K562 (cell line): ENCODE results near the gene ETV4. TPM values are rescaled to one million over a fixed set of nuclear protein-coding genes. Genes with fewer than 3 reads are reported as not detected.

Experiments
- C11orf30 ChIP-seq: fragments of 450-650 bp; IDR thresholded peaks from 2 replicates; pipeline ENCODE4 v1.6.1; 2016; ENCODE audit warnings: low read depth, mild to moderate bottlenecking
- CBFA2T2 ChIP-seq: fragments of 450-650 bp; conservative IDR thresholded peaks from 2 replicates; pipeline ENCODE4 v1.6.1; 2017; ENCODE audit warnings: mild to moderate bottlenecking
- CREB3L1 ChIP-seq: fragments of 450-650 bp; IDR thresholded peaks from 2 replicates; pipeline ENCODE4 v1.6.1; 2014; ENCODE audit warnings: low read depth, mild to moderate bottlenecking, moderate library complexity, borderline replicate concordance
- HCFC1 ChIP-seq: IDR thresholded peaks from 2 replicates; pipeline ENCODE4 v1.6.1; 2012; ENCODE audit warnings: low read depth, low read length, improper control_type of control experiment
- HEY1 ChIP-seq: fragments of 250-450 bp; sonication (Bioruptor Pico); IDR thresholded peaks from 2 replicates; pipeline ENCODE4 v1.5.0; 2020; ENCODE audit warnings: mild to moderate bottlenecking, moderate library complexity, borderline replicate concordance
- IRF2 ChIP-seq: sonication (generic); formaldehyde crosslinking; IDR thresholded peaks from 2 replicates; pipeline ENCODE4 v1.8.1; 2022; ENCODE audit warnings: mild to moderate bottlenecking, missing genetic modification reagents
- NCOA2 ChIP-seq, 2 experiments: fragments of 450-650 bp; IDR thresholded peaks; 2 replicates each; pipeline ENCODE4 v1.6.1; 2018; ENCODE audit warnings: mild to moderate bottlenecking in 2 of 2, moderate library complexity in 1 of 2; ENCODE audit not compliant: partially characterized antibody in 2 of 2
- RAD51 ChIP-seq: fragments of 450-650 bp; IDR thresholded peaks from 2 replicates; pipeline ENCODE4 v1.7.1; 2016; ENCODE audit warnings: low read depth, mild to moderate bottlenecking, borderline replicate concordance
- TAL1 ChIP-seq: fragments of 450-650 bp; IDR thresholded peaks from 2 replicates; pipeline ENCODE4 v1.6.1; 2016; ENCODE audit warnings: mild to moderate bottlenecking
- TGIF2 ChIP-seq: sonication (generic); formaldehyde crosslinking; IDR thresholded peaks from 2 replicates; pipeline ENCODE4 v1.8.1; 2022; ENCODE audit warnings: mild to moderate bottlenecking, missing genetic modification reagents, moderate library complexity
- THRAP3 ChIP-seq: fragments of 450-650 bp; IDR thresholded peaks from 2 replicates; pipeline ENCODE4 v1.6.1; 2016; ENCODE audit warnings: mild to moderate bottlenecking, inconsistent platforms, borderline replicate concordance
- UBTF ChIP-seq, 2 experiments: IDR thresholded peaks; 2 replicates each; pipeline ENCODE4 v1.6.1; 2012; ENCODE audit warnings: improper control_type of control experiment in 2 of 2, low read depth in 2 of 2, low read length in 2 of 2, borderline replicate concordance in 1 of 2
- ZBTB40 ChIP-seq, 2 experiments: fragments of 450-650 bp in 1 of 2; sonication (generic) in 1 of 2; formaldehyde crosslinking in 1 of 2; IDR thresholded peaks; 2 replicates each; pipeline versions ENCODE4 v1.7.1 to v1.9.0; 2016 to 2022; ENCODE audit warnings: inconsistent platforms in 1 of 2, mild to moderate bottlenecking in 1 of 2, missing genetic modification reagents in 1 of 2
- polyA plus RNA-seq, 8 experiments: library from polyadenylated mRNA; depleted of rRNA in 4 of 8; stranded (reverse) in 5 of 8; unstranded in 3 of 8; fragments of >200 nt; fragmentation: Nextera tagmentation in 2 of 8; fragmentation: Illumina TruSeq in 1 of 8; extraction: Ambion mirVana in 2 of 8; extraction: Trizol in 1 of 8; gene quantifications; 2 replicates each; pipeline versions ENCODE4 v1.2.1 to v1.2.3, GENCODE V29; 2011 to 2014; ENCODE audit warnings: inconsistent platforms in 1 of 8, missing spikeins in 1 of 8
- total RNA-seq, 7 experiments: library from RNA; depleted of rRNA in 6 of 7; stranded (reverse); fragments of >200 nt in 6 of 7; fragmentation: Illumina TruSeq in 2 of 7; extraction: Trizol in 2 of 7; gene quantifications; 2 replicates each; pipeline versions ENCODE4 v1.2.1 to v1.2.3, GENCODE V29; 2011 to 2021; ENCODE audit warnings: low replicate concordance in 1 of 7

The ETV4 gene
- total and polyA plus RNA-seq, 9 of the 15 experiments (the other 6 are each of a cell fraction or from before 2014, with no cell fraction given): 5.5 to 66.3 (median 28.2) TPM

- TF ChIP-seq IRF2 (CRISPR knock-in tag) (no peak), ZBTB40 (IDR thresholded peaks at IDR 0.05) (peak; percentile 99), ZBTB40 (CRISPR knock-in tag; IDR thresholded peaks at IDR 0.05) (no peak), CBFA2T2 (no peak), HEY1 (CRISPR knock-in tag) (no peak), THRAP3 (no peak), CREB3L1 (peak; percentile 90), TGIF2 (peak; percentile 58; the same call in 1 of the 2 replicates), TAL1 (peak; percentile 14; the same call in 1 of the 2 replicates), RAD51 (no peak), HCFC1 (peak; percentile 89), UBTF (IDR thresholded peaks at IDR 0.05; ENCODE audit: borderline replicate concordance in 1 of 2, low read depth in 2 of 2, low read length in 2 of 2) (peak; percentile 70 to 73; a peak in 1 of 4 replicates), C11orf30 (peak; percentile 89), NCOA2 (IDR thresholded peaks at IDR 0.05; ENCODE audit: partially characterized antibody in 2 of 2) (no peak)
These were observed 62.2 kb downstream of the ETV4 start, which contains the start of gene DHX8 (continued) for GRCh38 chr17:43483674-43484551.
